ENCODE measurements around the gene PLD3.

- TF ChIP-seq, protein P1, sequence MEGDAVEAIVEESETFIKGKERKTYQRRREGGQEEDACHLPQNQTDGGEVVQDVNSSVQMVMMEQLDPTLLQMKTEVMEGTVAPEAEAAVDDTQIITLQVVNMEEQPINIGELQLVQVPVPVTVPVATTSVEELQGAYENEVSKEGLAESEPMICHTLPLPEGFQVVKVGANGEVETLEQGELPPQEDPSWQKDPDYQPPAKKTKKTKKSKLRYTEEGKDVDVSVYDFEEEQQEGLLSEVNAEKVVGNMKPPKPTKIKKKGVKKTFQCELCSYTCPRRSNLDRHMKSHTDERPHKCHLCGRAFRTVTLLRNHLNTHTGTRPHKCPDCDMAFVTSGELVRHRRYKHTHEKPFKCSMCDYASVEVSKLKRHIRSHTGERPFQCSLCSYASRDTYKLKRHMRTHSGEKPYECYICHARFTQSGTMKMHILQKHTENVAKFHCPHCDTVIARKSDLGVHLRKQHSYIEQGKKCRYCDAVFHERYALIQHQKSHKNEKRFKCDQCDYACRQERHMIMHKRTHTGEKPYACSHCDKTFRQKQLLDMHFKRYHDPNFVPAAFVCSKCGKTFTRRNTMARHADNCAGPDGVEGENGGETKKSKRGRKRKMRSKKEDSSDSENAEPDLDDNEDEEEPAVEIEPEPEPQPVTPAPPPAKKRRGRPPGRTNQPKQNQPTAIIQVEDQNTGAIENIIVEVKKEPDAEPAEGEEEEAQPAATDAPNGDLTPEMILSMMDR (IDR thresholded peaks at IDR 0.05 in 8 of 11, conservative IDR thresholded peaks at IDR 0.05 in 3 of 11): no peak
- no peak for TF ChIP-seq POLR2A (IDR thresholded peaks at IDR 0.05)
These were observed 52.1 kb downstream of the PLD3 start for GRCh38 chr19:40400559-40400958.

All from spleen (tissue), 7 donors.